ENCODE data around the gene SMAD6. TPM values are rescaled to one million over a fixed set of nuclear protein-coding genes. Genes with fewer than 3 reads are reported as not detected.

The SMAD6 gene
- total RNA-seq (2022) (49.6 and 58.6 TPM in 2 replicates), Bru-seq, nascent RNA (percentile 93 among the genes with signal in this experiment), BruChase-seq, experiment 1, labeled RNA remaining after a 6-hour chase (percentile 78 among the genes with signal in this experiment), BruChase-seq, experiment 2, labeled RNA remaining after a 2-hour chase (percentile 88 among the genes with signal in this experiment)
- long read RNA-seq, full-length matches to known transcripts, result 3 of 6 reads
- long read RNA-seq, partial matches to known transcripts, result 0 of 6 reads
- long read RNA-seq, other reads (novel, unspliced or antisense), result 3 of 6 reads

- no TSS peak for BruUV-seq (replicated peaks)
- H3K27ac Mint-ChIP-seq (ENCODE audit: unreplicated experiment), result peak within 1 kb of the TSS; percentile 98
- TF ChIP-seq CTCF (IDR thresholded peaks at IDR 0.05; ENCODE audit: unreplicated experiment), result no peak
Observed at GRCh38 chr15:66702035-66702786, at the start of gene SMAD6. TSS of gene SMAD6 (plus strand) at chr15:66702236. CDS start at chr15:66703259, 1,023 bp downstream.

GRCh38 chr15:66652806-66653205 lies 49.2 kb upstream of the SMAD6 start:
- no peak overlapping the region for H3K4me3 Mint-ChIP-seq (ENCODE audit: low read depth, unreplicated experiment)
- no peaks in the 10 kb centered on the region for H3K36me3 Mint-ChIP-seq (ENCODE audit: insufficient read depth, unreplicated experiment)
- intact Hi-C loops (cut with micrococcal nuclease; ENCODE audit: unreplicated experiment), result no loop called here
- DNase-seq, result no peak
- no peaks in the 10 kb centered on the region for H3K9me3 Mint-ChIP-seq (ENCODE audit: low read depth, unreplicated experiment)
- peaks cover 19% of the 10 kb centered on the region for H3K27me3 Mint-ChIP-seq (ENCODE audit: unreplicated experiment)
- no peak for TF ChIP-seq CTCF (IDR thresholded peaks at IDR 0.05; ENCODE audit: unreplicated experiment)
- no peak overlapping the region for H3K27ac Mint-ChIP-seq (ENCODE audit: unreplicated experiment)
- no peaks in the 10 kb centered on the region for H3K4me1 Mint-ChIP-seq (ENCODE audit: low read depth, unreplicated experiment)
- no TSS peak for BruUV-seq (replicated peaks)
- CTCF ChIA-PET, result no interaction called here

More at GRCh38 chr15:66702035-66702786, at the start of gene SMAD6:
- Mint-ChIP-seq H3K9me3 (ENCODE audit: low read depth, unreplicated experiment) (no peaks in the 10 kb centered on the region), H3K4me3 (ENCODE audit: low read depth, unreplicated experiment) (peak within 1 kb of the TSS; percentile 98), H3K27me3 (ENCODE audit: unreplicated experiment) (no peaks in the 10 kb centered on the region), H3K36me3 (ENCODE audit: insufficient read depth, unreplicated experiment) (peaks cover 68% of the 10 kb centered on the region), H3K4me1 (ENCODE audit: low read depth, unreplicated experiment) (peaks cover 31% of the 10 kb centered on the region)
- CTCF ChIA-PET, result interaction anchor here (0.6 to 2.6 kb wide), 10 partner anchors 15 to 1861 kb away, joined by 3 to 10 read pairs (median 4); no protein-coding TSS in a partner anchor
- intact Hi-C loops (cut with micrococcal nuclease; ENCODE audit: unreplicated experiment), result no loop called here
- DNase-seq, result peak; percentile 97

DNA sequence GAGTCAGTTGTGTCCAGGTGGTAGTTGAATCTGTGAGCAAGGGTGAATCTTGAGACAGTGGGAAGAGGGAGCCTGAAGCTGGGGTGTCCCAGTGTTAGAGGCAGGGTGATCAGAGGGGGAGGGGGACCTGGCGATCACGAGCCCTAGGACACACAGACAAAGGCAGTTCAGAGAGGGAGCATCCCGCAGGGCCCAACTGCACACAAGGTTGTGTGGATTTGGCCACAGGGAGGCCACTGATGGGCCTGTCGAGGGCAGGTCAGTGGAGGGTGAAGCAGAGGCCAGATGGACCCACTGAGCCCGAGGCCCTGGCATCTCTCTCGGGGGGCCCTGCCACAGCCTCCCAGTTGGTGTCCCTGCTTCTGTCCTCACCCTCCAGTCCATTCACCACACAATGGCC lies 48.6 kb upstream of the SMAD6 start:
- Mint-ChIP-seq H3K4me3 (ENCODE audit: low read depth, unreplicated experiment) (no peak overlapping the region), H3K36me3 (ENCODE audit: insufficient read depth, unreplicated experiment) (no peaks in the 10 kb centered on the region), H3K27ac (ENCODE audit: unreplicated experiment) (no peak overlapping the region), H3K9me3 (ENCODE audit: low read depth, unreplicated experiment) (no peaks in the 10 kb centered on the region), H3K4me1 (ENCODE audit: low read depth, unreplicated experiment) (no peaks in the 10 kb centered on the region), H3K27me3 (ENCODE audit: unreplicated experiment) (peaks cover 19% of the 10 kb centered on the region)
- TF ChIP-seq CTCF (IDR thresholded peaks at IDR 0.05; ENCODE audit: unreplicated experiment), result no peak
- DNase-seq, result no peak
- intact Hi-C loops (cut with micrococcal nuclease; ENCODE audit: unreplicated experiment), result no loop called here
- CTCF ChIA-PET, result no interaction called here
- BruUV-seq (replicated peaks), result no TSS peak

GRCh38 chr15:66653852-66654251 lies 48.2 kb upstream of the SMAD6 start:
- H3K4me1 Mint-ChIP-seq (ENCODE audit: low read depth, unreplicated experiment), result no peaks in the 10 kb centered on the region
- H3K27me3 Mint-ChIP-seq (ENCODE audit: unreplicated experiment), result peaks cover 19% of the 10 kb centered on the region
- no peak overlapping the region for H3K27ac Mint-ChIP-seq (ENCODE audit: unreplicated experiment)
- no peaks in the 10 kb centered on the region for H3K36me3 Mint-ChIP-seq (ENCODE audit: insufficient read depth, unreplicated experiment)
- no peak for TF ChIP-seq CTCF (IDR thresholded peaks at IDR 0.05; ENCODE audit: unreplicated experiment)
- H3K4me3 Mint-ChIP-seq (ENCODE audit: low read depth, unreplicated experiment), result no peak overlapping the region
- intact Hi-C loops (cut with micrococcal nuclease; ENCODE audit: unreplicated experiment), result no loop called here
- CTCF ChIA-PET, result no interaction called here
- BruUV-seq (replicated peaks), result no TSS peak
- no peak for DNase-seq
- H3K9me3 Mint-ChIP-seq (ENCODE audit: low read depth, unreplicated experiment), result no peaks in the 10 kb centered on the region
